Measurements from ENCODE around the gene CD163L1. TPM values are rescaled to one million over a fixed set of nuclear protein-coding genes. Genes with fewer than 3 reads are reported as not detected.
"Not testable (repeated sequence)": the region's sequence is repeated elsewhere in the genome, so short reads cannot be mapped to it uniquely, and the experiment has no call there.

Gene CD163L1
- total RNA-seq, 1 donor from 2014 or later: 1.7 TPM

DNA sequence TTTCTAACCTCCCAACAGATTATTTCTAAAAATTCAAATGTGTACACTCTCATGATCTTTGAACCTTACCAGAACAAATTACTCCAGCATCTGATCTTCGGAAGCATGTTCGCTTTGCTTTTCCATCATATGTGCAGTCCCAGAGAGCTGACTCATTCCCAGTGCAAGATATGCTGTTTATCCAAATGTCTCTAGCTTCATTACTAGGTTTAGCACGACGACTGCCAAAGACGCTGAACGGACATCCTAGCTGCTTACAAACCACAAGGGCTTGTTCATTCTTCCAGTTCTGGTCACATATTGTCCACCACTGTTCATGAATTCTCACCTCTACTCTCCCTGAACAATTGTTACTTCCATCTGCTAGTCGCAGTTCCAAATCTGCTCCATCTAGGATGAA is 40.5 kb downstream of the CD163L1 start:
- no peak for DNase-seq

- DNase-seq: no peak
These were observed 44.9 kb downstream of the CD163L1 start for GRCh38 chr12:7399089-7399488.

DNA sequence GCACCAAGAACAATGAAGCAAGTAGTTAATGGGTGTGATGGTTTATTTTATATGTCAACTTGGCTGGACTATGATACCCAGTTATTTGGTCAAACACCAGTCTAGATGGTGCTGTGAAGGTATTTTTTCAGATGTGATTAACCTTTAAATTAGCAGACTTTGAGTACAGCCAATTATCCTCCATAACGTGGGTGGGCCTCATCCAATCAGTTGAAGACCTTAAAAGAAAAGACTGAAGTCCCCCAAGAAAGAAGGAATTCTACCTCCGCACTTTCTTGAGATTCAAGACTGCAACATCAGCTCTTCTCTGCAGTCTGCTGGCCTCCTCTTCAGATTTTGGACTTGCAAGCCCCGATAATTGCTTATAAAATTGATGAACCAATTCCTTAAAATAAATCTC is 47.5 kb downstream of the CD163L1 start:
- DNase-seq: no peak

DNA sequence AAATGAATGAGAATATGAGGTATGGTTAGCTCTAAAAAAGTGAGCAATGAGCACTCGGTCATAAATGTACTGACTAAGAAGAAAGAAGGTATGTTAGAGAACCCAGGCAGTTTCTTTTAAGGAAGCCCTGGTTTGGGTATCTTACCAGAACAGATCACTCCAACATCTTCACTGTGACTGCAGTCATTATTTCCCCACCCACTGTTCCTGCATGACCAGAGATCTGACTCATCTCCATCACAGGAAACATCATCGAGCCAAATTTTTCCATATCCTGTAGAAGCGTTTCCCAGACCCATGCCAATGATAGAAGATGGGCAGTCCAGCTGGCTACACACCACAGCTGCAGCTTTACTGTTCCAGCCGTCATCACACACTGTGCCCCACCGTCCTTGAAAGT is 48.0 kb downstream of the CD163L1 start:
- DNase-seq: no peak

DNA sequence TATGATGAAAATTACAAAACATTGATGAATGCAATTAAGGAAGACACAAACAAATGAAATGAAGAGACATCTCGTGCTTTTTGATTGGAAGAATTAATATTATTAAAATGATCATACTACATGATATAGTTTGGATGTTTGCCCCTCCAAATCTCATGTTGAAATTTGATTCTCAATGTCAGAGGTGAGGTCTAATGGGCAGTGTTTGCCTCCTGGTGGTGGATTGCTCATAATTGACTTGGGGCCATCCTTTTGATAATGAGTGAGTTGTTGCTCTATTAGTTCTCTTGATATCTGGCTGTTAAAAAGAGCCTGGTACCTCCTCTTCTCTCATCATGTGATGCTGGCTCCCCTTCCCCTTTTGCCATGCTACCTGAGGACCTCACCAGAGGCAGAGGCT is 56.7 kb downstream of the CD163L1 start:
- DNase-seq: no peak

GRCh38 chr12:7383157-7383556 is 60.8 kb downstream of the CD163L1 start:
- DNase-seq: no peak

- DNase-seq: no peak
These were observed 67.8 kb downstream of the CD163L1 start for GRCh38 chr12:7376196-7376595.

DNA sequence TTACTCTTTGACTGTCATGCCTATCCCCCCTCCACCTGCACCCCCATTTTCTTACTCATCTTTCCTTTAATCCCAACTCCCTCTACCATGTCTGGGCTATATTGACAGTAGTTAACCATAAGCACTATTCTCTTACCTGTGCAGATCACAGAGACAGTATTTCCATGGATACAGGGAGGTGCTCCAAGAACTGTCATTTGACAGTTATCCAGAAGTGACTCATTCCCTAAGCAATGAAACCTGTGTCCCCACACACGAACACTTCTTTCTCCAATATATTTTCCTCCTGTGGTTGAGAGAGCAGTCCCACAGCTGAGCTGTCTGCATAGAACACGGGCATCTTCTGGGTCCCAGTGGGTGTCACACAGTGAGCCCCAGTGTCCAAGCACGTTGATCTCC is 68.8 kb downstream of the CD163L1 start:
- DNase-seq: no peak

- no peak for DNase-seq
These were observed 69.4 kb downstream of the CD163L1 start for GRCh38 chr12:7374423-7375144.

GRCh38 chr12:7373226-7373625 is 70.7 kb downstream of the CD163L1 start:
- DNase-seq: peak; percentile 33

DNA sequence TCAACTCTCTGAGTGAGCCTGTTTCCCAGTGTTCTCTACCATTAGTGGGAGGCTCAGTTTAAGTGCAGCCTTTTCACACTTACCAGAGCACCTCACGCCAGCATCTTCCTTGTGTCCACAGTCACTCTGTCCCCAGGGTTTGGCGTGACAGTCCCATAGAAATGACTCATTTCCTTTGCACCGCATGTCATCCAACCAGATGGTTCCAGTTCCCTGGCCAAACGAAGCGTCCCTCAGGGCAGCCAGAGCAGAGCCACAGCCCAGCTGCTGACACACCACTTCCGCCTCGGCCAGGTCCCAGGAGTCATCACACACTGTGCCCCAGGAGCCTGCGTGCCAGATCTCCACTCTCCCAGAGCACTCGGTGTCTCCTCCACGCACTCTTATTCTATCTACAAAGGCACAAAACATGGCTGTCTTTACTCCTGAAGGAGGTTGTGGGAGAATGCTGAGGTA is 74.7 kb downstream of the CD163L1 start:
- no peak for DNase-seq

DNA sequence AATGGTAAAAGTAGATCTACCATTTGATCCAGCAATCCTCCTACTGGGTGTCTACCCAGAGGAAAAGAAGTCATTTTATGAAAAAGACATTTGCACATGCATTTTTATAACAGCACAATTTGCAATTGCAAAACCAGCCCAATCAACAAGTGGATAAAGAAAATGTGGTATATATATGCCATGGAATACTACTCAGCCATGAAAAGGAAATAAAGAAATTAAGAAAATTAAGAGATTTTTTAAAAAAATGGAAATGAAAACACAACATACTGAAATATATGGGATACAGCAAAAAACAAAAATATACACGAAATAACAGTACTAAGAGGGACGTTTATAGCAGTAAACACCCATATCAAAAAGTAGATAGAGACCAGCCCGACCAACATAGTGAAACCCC is 81.2 kb downstream of the CD163L1 start:
- no peak for DNase-seq

- no peak for DNase-seq
These were observed 82.7 kb downstream of the CD163L1 start for GRCh38 chr12:7361265-7361664.

GRCh38 chr12:7354529-7354928 is 89.4 kb downstream of the CD163L1 start:
- DNase-seq: no peak

DNA sequence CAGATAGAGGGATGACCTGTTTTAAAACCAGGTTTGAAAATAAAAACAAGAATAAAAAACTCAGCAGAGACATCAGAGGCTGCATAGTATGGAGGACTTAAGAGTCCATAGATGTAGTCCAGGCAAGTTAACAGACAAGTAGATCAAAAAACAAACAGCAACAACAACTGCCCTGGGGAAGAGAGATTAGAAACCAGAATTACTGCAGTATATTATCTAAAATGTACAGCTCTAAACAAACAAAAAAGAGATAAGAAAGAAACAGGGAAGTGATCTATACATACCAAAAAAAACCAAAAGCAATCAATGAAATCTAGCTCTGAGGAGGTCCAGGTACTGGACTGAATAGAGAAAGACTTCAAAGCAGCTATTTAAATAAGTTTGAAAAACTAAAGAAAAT is 91.3 kb downstream of the CD163L1 start:
- DNase-seq: no peak

DNA sequence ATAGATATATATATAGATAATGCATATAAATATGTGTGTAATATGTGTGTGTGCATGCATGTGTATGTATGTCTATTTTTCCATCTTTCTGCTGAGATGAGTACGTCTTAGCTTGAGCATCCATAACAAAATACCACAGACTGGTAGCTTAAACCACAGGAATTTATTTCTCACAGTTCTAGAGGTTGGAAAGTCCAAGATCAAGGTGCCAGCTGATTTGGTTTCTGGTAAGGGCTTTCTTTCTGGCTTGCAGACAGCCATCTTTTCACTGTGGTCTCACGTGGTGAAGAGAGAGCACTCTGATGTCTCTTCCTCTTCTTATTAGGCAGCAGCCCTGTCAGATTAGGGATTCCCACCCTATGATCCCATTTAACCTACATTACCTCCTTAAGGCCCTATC is 92.8 kb downstream of the CD163L1 start:
- no peak for DNase-seq

DNA sequence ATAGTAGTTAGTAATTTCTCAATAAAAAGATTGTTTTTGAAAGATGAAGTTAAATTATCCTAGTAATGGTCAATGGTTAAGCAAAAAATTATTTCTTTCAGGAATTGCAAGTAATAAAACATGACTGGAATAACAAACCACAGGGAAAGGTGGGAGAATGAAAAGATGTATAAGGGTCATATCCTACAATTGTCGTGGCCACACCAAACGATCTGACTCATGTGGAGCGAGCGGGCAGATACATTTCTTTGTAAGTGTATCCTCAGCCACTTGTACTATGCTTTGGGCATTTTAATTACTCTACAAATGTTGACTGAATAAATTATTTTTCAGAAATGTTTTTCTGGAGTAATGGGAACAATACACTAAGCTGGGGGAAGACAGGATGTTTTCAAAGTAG is 94.5 kb downstream of the CD163L1 start:
- DNase-seq: no peak

- DNase-seq: no peak
These were observed 97.3 kb downstream of the CD163L1 start for GRCh38 chr12:7346551-7347225.

DNA sequence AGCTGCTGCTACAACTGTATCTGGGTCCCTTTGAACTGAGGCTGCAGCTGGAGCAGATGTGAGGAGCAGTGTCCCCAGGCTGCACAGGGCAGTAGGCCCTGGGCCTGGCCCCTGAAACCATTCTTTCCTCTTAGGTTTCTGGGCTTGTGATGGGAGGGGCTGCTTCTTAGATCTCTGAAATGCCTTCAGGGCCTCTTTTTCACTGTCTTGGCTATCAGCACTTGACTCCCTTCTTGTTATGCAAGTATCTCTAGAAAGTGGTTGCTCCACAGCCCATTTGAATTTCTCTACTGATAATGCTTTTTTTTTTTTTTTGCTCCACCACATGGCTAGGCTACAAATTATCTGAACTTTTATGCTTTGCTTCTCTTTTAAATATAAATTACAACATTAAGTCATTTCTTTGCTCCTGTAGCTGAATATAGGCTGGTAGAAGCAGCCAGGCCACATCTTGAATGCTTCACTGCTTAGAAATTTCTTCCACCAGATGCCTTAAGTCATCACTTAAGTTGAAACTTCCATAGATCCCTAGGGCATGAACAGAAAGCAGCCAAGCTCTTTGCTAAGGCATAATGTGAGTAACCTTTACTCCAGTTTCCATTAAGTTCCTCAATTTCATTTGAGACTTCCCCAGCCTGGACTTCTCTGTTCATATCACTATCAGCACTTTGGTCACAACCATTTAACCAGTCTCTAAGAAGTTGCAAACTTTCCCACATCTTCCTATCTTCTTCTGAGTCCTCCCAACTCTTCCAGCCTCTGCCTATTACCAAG is 98.9 kb downstream of the CD163L1 start:
- no peak for DNase-seq

GRCh38 chr12:7339675-7340074 is 104.3 kb downstream of the CD163L1 start:
- no peak for DNase-seq

DNA sequence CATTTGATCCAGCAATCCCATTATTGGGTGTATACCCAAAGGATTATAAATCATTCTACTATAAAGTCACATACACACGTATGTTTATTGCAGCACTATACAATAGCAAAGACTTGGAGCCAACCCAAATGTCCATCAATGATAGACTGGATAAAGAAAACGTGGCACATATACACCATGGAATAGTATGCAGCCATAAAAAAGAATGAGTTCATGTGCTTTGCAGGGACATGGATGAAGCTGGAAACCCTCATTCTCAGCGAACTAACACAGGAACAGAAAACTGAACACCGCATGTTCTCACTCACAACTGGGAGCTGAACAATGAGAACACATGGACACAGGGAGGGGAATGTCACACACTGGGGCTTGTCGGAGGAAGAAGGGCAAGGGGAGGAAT is 106.2 kb downstream of the CD163L1 start:
- not testable (repeated sequence) for DNase-seq

DNA sequence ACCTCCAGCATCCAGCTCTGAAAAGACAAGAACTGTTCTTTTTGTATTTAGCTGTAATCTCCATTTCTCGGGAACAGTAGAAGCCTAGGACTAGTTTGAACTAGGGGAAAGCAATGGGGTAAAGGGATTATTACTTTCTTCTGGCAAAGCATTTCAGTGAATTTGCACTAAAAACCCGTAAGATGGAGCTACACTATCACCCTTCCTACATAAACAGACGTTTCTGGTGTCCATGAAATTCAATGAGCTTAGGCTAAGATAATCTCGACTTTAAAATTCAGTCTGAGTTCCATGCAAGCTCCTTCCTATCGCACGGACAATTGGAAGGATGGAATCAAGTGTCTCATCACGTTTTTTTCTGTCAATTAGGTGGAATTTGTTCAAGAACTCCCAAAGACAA is 116.0 kb downstream of the CD163L1 start:
- DNase-seq: no peak

DNA sequence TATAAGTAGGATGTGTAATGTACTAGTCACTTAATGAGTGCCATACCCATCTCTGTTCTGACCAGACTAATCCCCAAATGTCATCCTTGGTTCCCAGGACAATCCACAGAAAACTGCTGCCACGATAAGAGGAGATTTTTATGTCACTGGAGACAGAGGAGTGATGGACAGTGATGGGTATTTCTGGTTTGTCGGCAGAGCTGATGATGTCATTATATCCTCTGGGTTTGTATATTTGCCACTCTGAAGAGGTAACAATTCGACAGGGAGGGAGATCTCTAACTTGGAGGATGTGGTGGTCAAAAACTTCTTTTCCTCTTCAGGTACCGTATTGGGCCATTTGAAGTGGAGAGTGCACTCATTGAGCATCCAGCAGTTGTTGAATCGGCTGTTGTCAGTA is 119.8 kb downstream of the CD163L1 start:
- DNase-seq: no peak
